HG03095 (cell line): ENCODE results near the gene RAD51AP2.

Experiments
- ATAC-seq: cut with Tn5 transposase; IDR thresholded peaks from one replicate; pipeline ENCODE4 v1.9.1; 2021; ENCODE audit warnings: moderate library complexity; ENCODE audit not compliant: unreplicated experiment

Gene RAD51AP2

GRCh38 chr2:17471979-17472378 lies 46.3 kb downstream of the RAD51AP2 start:
- no peak for ATAC-seq

- no peak for ATAC-seq
Measured at GRCh38 chr2:17470855-17471641, 47.2 kb downstream of the RAD51AP2 start.

- ATAC-seq, result no peak
Measured at GRCh38 chr2:17461087-17461475, 57.2 kb downstream of the RAD51AP2 start.
